NCI-H2171 treated with DMSO at 0.1 percent for 48 hours (cell line): Measurements from ENCODE around the gene POLR3H.
"Not testable (repeated sequence)": the region's sequence is repeated elsewhere in the genome, so short reads cannot be mapped to it uniquely, and the experiment has no call there.

Experiments
- DNase-seq: peaks from one replicate; lab custom pipeline; 2025; lab: John Stamatoyannopoulos, UW

POLR3H gene

GRCh38 chr22:41563051-41563711, 18.9 kb upstream of the POLR3H start:
- DNase-seq, result peak; percentile 37

GRCh38 chr22:41562461-41562860, 18.2 kb upstream of the POLR3H start:
- DNase-seq, result no peak

- DNase-seq, result no peak
Observed at GRCh38 chr22:41561788-41562187, 17.5 kb upstream of the POLR3H start.

- DNase-seq, result peak; percentile 43
Observed at GRCh38 chr22:41561335-41561734, 17.1 kb upstream of the POLR3H start.

GRCh38 chr22:41560095-41560471, 15.8 kb upstream of the POLR3H start:
- DNase-seq, result no peak

- not testable (repeated sequence) for DNase-seq
Observed at GRCh38 chr22:41558241-41558630, 14.0 kb upstream of the POLR3H start.

GRCh38 chr22:41557401-41558240, 13.4 kb upstream of the POLR3H start:
- DNase-seq, result peak; percentile 84

- DNase-seq, result no peak
Observed at GRCh38 chr22:41556561-41556960, 12.3 kb upstream of the POLR3H start.

GRCh38 chr22:41555325-41555982, 11.2 kb upstream of the POLR3H start:
- DNase-seq, result peak; percentile 61

- no peak for DNase-seq
Observed at GRCh38 chr22:41551877-41552582, 7.8 kb upstream of the POLR3H start.

- no peak for DNase-seq
Observed at GRCh38 chr22:41550952-41551491, 6.8 kb upstream of the POLR3H start.

- DNase-seq, result no peak
Observed at GRCh38 chr22:41548830-41549211, 4.6 kb upstream of the POLR3H start.

- DNase-seq, result no peak
Observed at GRCh38 chr22:41544671-41545476, 604 bp upstream of the POLR3H start.

GRCh38 chr22:41542224-41542623, 2.0 kb downstream of the POLR3H start:
- no peak for DNase-seq

GRCh38 chr22:41541484-41541883, 2.8 kb downstream of the POLR3H start:
- DNase-seq, result no peak

- DNase-seq, result no peak
Observed at GRCh38 chr22:41540365-41540764, 3.9 kb downstream of the POLR3H start.

- DNase-seq, result no peak
Observed at GRCh38 chr22:41540006-41540315, 4.3 kb downstream of the POLR3H start.

- DNase-seq, result no peak
Observed at GRCh38 chr22:41539146-41540005, 4.9 kb downstream of the POLR3H start.

GRCh38 chr22:41538583-41538982, 5.7 kb downstream of the POLR3H start:
- DNase-seq, result no peak

- DNase-seq, result no peak
Observed at GRCh38 chr22:41537203-41537602, 7.1 kb downstream of the POLR3H start.
